GM23248 (cell line): ENCODE data around the gene ADGRG4. TPM values are rescaled to one million over a fixed set of nuclear protein-coding genes. Genes with fewer than 3 reads are reported as not detected.
A peak's percentile ranks its signal among the peaks of the same experiment; 100 is the strongest.
"Not testable (repeated sequence)": the region's sequence is repeated elsewhere in the genome, so short reads cannot be mapped to it uniquely, and the experiment has no call there.

Source experiments
- DNase-seq: peaks from one replicate; pipeline ENCODE4 v3.0.0-alpha.2; 2015
- H2AFZ ChIP-seq: fragments of 200-600 bp; sonication (generic); 2 replicates; pipeline ENCODE4 v1.6.1; 2016; ENCODE audit warnings: antibody characterized with exemption
- H3F3A ChIP-seq: fragments of 200-600 bp; sonication (generic); 2 replicates; pipeline ENCODE4 v1.6.1; 2016; ENCODE audit warnings: mild to moderate bottlenecking, antibody characterized with exemption, mixed run types; ENCODE audit not compliant: insufficient read depth
- H3K27ac ChIP-seq: fragments of 200-600 bp; sonication (generic); 2 replicates; pipeline ENCODE4 v1.5.1; 2016; ENCODE audit warnings: mild to moderate bottlenecking
- H3K27me3 ChIP-seq: fragments of 200-600 bp; sonication (generic); replicated peaks from 2 replicates; pipeline ENCODE4 v1.6.1; 2016; ENCODE audit warnings: mild to moderate bottlenecking; ENCODE audit not compliant: insufficient read depth
- H3K36me3 ChIP-seq: fragments of 200-600 bp; sonication (generic); 2 replicates; pipeline ENCODE4 v1.6.1; 2016; ENCODE audit warnings: low read depth, mild to moderate bottlenecking
- H3K4me1 ChIP-seq: fragments of 200-600 bp; sonication (generic); 2 replicates; pipeline ENCODE4 v1.6.1; 2016; ENCODE audit warnings: mild to moderate bottlenecking; ENCODE audit not compliant: insufficient read depth
- H3K4me2 ChIP-seq: fragments of 200-600 bp; sonication (generic); one replicate; pipeline ENCODE4 v1.6.1; 2016; ENCODE audit warnings: mild to moderate bottlenecking; ENCODE audit not compliant: unreplicated experiment
- H3K4me3 ChIP-seq: fragments of 200-600 bp; sonication (generic); 2 replicates; pipeline ENCODE4 v1.5.1; 2016; ENCODE audit warnings: mild to moderate bottlenecking
- H3K79me2 ChIP-seq: fragments of 200-600 bp; sonication (generic); 2 replicates; pipeline ENCODE4 v1.6.1; 2016; ENCODE audit warnings: mild to moderate bottlenecking; ENCODE audit not compliant: insufficient read depth
- H3K9ac ChIP-seq: fragments of 200-600 bp; sonication (generic); 2 replicates; pipeline ENCODE4 v1.6.1; 2016; ENCODE audit warnings: mild to moderate bottlenecking
- H3K9me2 ChIP-seq: fragments of 200-600 bp; sonication (generic); 2 replicates; pipeline ENCODE4 v1.6.1; 2016; ENCODE audit warnings: mixed run types, mild to moderate bottlenecking, moderate library complexity; ENCODE audit not compliant: insufficient read depth
- H3K9me3 ChIP-seq: fragments of 200-600 bp; sonication (generic); one replicate; pipeline ENCODE4 v1.6.1; 2017; ENCODE audit warnings: low read depth
- H4K20me1 ChIP-seq: fragments of 200-600 bp; sonication (generic); 2 replicates; pipeline ENCODE4 v1.6.0; 2016; ENCODE audit not compliant: insufficient read depth
- EZH2 ChIP-seq: fragments of 200-600 bp; sonication (generic); IDR thresholded peaks from 2 replicates; pipeline ENCODE4 v1.6.1; 2018; ENCODE audit warnings: antibody characterized with exemption, mild to moderate bottlenecking; ENCODE audit not compliant: insufficient read depth, poor library complexity, severe bottlenecking
- EZH2phosphoT487 ChIP-seq: fragments of 200-600 bp; sonication (generic); IDR thresholded peaks from 2 replicates; pipeline ENCODE4 v1.6.1; 2018; ENCODE audit warnings: antibody characterized with exemption, moderate library complexity, mild to moderate bottlenecking, low read depth; ENCODE audit not compliant: insufficient read depth
- WGBS, 2 experiments: methylation state at CpG; one replicate each; pipeline ENCODE4 v1.1.6; 2015 to 2017; ENCODE audit warnings: low lambda C conversion rate in 2 of 2, low coverage in 1 of 2; ENCODE audit errors: missing lambda C conversion rate in 2 of 2; 5-methylcytosine and 5-hydroxymethylcytosine counted together
- in situ Hi-C: fragments of 300-500 bp; cut with MboI; formaldehyde crosslinking; loops from 2 replicates; pipeline ENCODE4 v1.15.0; 2020
- polyA plus RNA-seq: library from polyadenylated mRNA; unstranded; fragments of >200 nt; fragmentation: Nextera tagmentation; extraction: Ambion mirVana; gene quantifications from 2 replicates; pipeline ENCODE4 v1.2.1, GENCODE V29; 2016
- total RNA-seq: library from RNA; depleted of rRNA; stranded (reverse); fragments of >200 nt; shearing (Covaris generic); gene quantifications from 2 replicates; pipeline ENCODE4 v1.2.3, GENCODE V29; 2014

The ADGRG4 gene
- total and polyA plus RNA-seq, 2 experiments from 2014 or later: not detected

- Histone ChIP-seq H3K9me3 (no peaks in the 10 kb centered on the region), H3K27me3 (no peaks in the 10 kb centered on the region), H3K9ac (no peak overlapping the region), H3K36me3 (no peaks in the 10 kb centered on the region), H3K4me3 (no peak overlapping the region), H2AFZ (no peak overlapping the region), H3F3A (no peaks in the 10 kb centered on the region), H3K27ac (no peak overlapping the region), H3K4me1 (peaks cover 7% of the 10 kb centered on the region; the same call in 1 of the 2 replicates), H3K4me2 (no peak overlapping the region), H4K20me1 (no peaks in the 10 kb centered on the region), H3K9me2 (no peaks in the 10 kb centered on the region), H3K79me2 (no peaks in the 10 kb centered on the region)
- in situ Hi-C loops: loop anchor here (25.0 kb wide), 1 partner anchor 234 kb away; no protein-coding TSS in a partner anchor
- WGBS, 2 experiments: 94 to 100% methylated on average over 1 of the region's 1 CpG
- TF ChIP-seq EZH2phosphoT487: no peak
- no peak for TF ChIP-seq EZH2
- no peak for DNase-seq
Measured at GRCh38 chrX:136271300-136271699, 29.5 kb upstream of the ADGRG4 start.

GRCh38 chrX:136272325-136272724, 28.4 kb upstream of the ADGRG4 start:
- Histone ChIP-seq H3K9me2 (no peaks in the 10 kb centered on the region), H3K4me2 (no peak overlapping the region), H3K4me3 (no peak overlapping the region), H4K20me1 (no peaks in the 10 kb centered on the region), H3K27ac (no peak overlapping the region), H3K79me2 (no peaks in the 10 kb centered on the region), H3K9me3 (no peaks in the 10 kb centered on the region), H2AFZ (no peak overlapping the region), H3K9ac (no peak overlapping the region), H3F3A (no peaks in the 10 kb centered on the region), H3K4me1 (peaks cover 7% of the 10 kb centered on the region; the same call in 1 of the 2 replicates), H3K27me3 (no peaks in the 10 kb centered on the region), H3K36me3 (no peaks in the 10 kb centered on the region)
- 0 to 14% methylated on average over 1 of the region's 1 CpG for WGBS, 2 experiments
- in situ Hi-C loops: loop anchor here (25.0 kb wide), 1 partner anchor 235 kb away; no protein-coding TSS in a partner anchor
- DNase-seq: peak; percentile 46
- TF ChIP-seq EZH2 (no peak), EZH2phosphoT487 (no peak)

GRCh38 chrX:136273986-136274385, 26.8 kb upstream of the ADGRG4 start:
- Histone ChIP-seq H3K4me2 (no peak overlapping the region), H3K9me3 (no peaks in the 10 kb centered on the region), H3K79me2 (no peaks in the 10 kb centered on the region), H3K9me2 (no peaks in the 10 kb centered on the region), H3K4me1 (peaks cover 7% of the 10 kb centered on the region; the same call in 1 of the 2 replicates), H3K9ac (no peak overlapping the region), H3K27me3 (no peaks in the 10 kb centered on the region), H3F3A (no peaks in the 10 kb centered on the region), H2AFZ (no peak overlapping the region), H3K27ac (no peak overlapping the region), H4K20me1 (no peaks in the 10 kb centered on the region), H3K4me3 (no peak overlapping the region), H3K36me3 (no peaks in the 10 kb centered on the region)
- WGBS, 2 experiments: 83 to 90% methylated on average over 1 of the region's 1 CpG
- no peak for TF ChIP-seq EZH2
- no peak for TF ChIP-seq EZH2phosphoT487
- DNase-seq: no peak
- in situ Hi-C loops: loop anchor here (25.0 kb wide), 1 partner anchor 237 kb away; no protein-coding TSS in a partner anchor

GRCh38 chrX:136275553-136275952, 25.2 kb upstream of the ADGRG4 start:
- Histone ChIP-seq H3K4me2 (no peak overlapping the region), H3K9me2 (no peaks in the 10 kb centered on the region), H3K4me3 (no peak overlapping the region), H3F3A (no peaks in the 10 kb centered on the region), H3K27ac (no peak overlapping the region), H3K9ac (no peak overlapping the region), H3K4me1 (peaks cover 7% of the 10 kb centered on the region; the same call in 1 of the 2 replicates), H3K27me3 (no peaks in the 10 kb centered on the region), H3K79me2 (no peaks in the 10 kb centered on the region), H3K9me3 (no peaks in the 10 kb centered on the region), H3K36me3 (no peaks in the 10 kb centered on the region), H4K20me1 (no peaks in the 10 kb centered on the region), H2AFZ (no peak overlapping the region)
- DNase-seq: no peak
- TF ChIP-seq EZH2: no peak
- TF ChIP-seq EZH2phosphoT487: no peak
- WGBS, 2 experiments: 58 to 75% methylated on average over 3 to 4 of the region's 4 CpGs
- in situ Hi-C loops: no loop called here

- H3F3A ChIP-seq, DNase-seq, H3K27me3 ChIP-seq, H3K36me3 ChIP-seq, H3K4me1 ChIP-seq, in situ Hi-C loops, H3K9ac ChIP-seq, H4K20me1 ChIP-seq, H3K4me3 ChIP-seq, H3K9me3 ChIP-seq, H3K4me2 ChIP-seq, H3K79me2 ChIP-seq, H3K27ac ChIP-seq, H2AFZ ChIP-seq, H3K9me2 ChIP-seq: not testable (repeated sequence)
- WGBS, 2 experiments: 34 to 38% methylated on average over 5 of the region's 5 CpGs
Measured at GRCh38 chrX:136286375-136286774, 14.4 kb upstream of the ADGRG4 start.
